Omental fat pad (tissue), 4 donors: Measurements from ENCODE around the gene XPR1. TPM values are rescaled to one million over a fixed set of nuclear protein-coding genes. Genes with fewer than 3 reads are reported as not detected.

Source experiments
- ATAC-seq: fragments of 150-250 bp; one replicate; pipeline ENCODE4 v1.9.1; 2016; ENCODE audit warnings: mild to moderate bottlenecking, moderate library complexity; ENCODE audit not compliant: low FRiP score
- DNase-seq: peaks from one replicate; pipeline ENCODE4 v3.0.0-alpha.2; 2019; ENCODE audit warnings: low spot score
- CTCF ChIP-seq, 3 donors: fragments of 450-650 bp; IDR thresholded peaks; one replicate each; pipeline ENCODE4 v1.5.1; 2016 to 2017; ENCODE audit warnings: antibody characterized with exemption in 3 of 3, mild to moderate bottlenecking in 3 of 3, moderate library complexity in 2 of 3
- total RNA-seq, 4 donors: library from RNA; depleted of rRNA; stranded (reverse); fragments of >200 nt; gene quantifications; one replicate each; pipeline ENCODE4 v1.1.0, GENCODE V29; 2016

The XPR1 gene
- total RNA-seq, 4 donors from 2014 or later = 18.2 to 24.7 (median 20.0) TPM

GRCh38 chr1:180632326-180633056 is 669 bp downstream of the XPR1 start:
- ATAC-seq (peak; percentile 59), DNase-seq (peak; percentile 39)
- TF ChIP-seq CTCF (IDR thresholded peaks at IDR 0.05) = no peak

GRCh38 chr1:180633057-180634056 is 1.5 kb downstream of the XPR1 start:
- ATAC-seq = no peak
- DNase-seq = no peak

GRCh38 chr1:180636138-180636537 is 4.3 kb downstream of the XPR1 start:
- ATAC-seq = no peak
- no peak for TF ChIP-seq CTCF (IDR thresholded peaks at IDR 0.05)
- DNase-seq = no peak

More at GRCh38 chr1:180633057-180634056, 1.5 kb downstream of the XPR1 start:
- no peak for TF ChIP-seq CTCF (IDR thresholded peaks at IDR 0.05)

- no peak for TF ChIP-seq CTCF (IDR thresholded peaks at IDR 0.05)
- no peak for DNase-seq
- ATAC-seq = no peak
Measured at GRCh38 chr1:180639871-180640270, 8.0 kb downstream of the XPR1 start.

- ATAC-seq (no peak), DNase-seq (no peak)
- TF ChIP-seq CTCF (IDR thresholded peaks at IDR 0.05) = no peak
Measured at GRCh38 chr1:180640531-180640949, 8.7 kb downstream of the XPR1 start.

GRCh38 chr1:180641662-180642061 is 9.8 kb downstream of the XPR1 start:
- ATAC-seq = no peak
- DNase-seq = no peak
- TF ChIP-seq CTCF (IDR thresholded peaks at IDR 0.05) = no peak
